ENCODE measurements around the gene PROX1. TPM values are rescaled to one million over a fixed set of nuclear protein-coding genes. Genes with fewer than 3 reads are reported as not detected.

PROX1 gene
- total RNA-seq, 4 donors from 2014 or later: 1.9 to 3.2 (median 2.5) TPM

DNA sequence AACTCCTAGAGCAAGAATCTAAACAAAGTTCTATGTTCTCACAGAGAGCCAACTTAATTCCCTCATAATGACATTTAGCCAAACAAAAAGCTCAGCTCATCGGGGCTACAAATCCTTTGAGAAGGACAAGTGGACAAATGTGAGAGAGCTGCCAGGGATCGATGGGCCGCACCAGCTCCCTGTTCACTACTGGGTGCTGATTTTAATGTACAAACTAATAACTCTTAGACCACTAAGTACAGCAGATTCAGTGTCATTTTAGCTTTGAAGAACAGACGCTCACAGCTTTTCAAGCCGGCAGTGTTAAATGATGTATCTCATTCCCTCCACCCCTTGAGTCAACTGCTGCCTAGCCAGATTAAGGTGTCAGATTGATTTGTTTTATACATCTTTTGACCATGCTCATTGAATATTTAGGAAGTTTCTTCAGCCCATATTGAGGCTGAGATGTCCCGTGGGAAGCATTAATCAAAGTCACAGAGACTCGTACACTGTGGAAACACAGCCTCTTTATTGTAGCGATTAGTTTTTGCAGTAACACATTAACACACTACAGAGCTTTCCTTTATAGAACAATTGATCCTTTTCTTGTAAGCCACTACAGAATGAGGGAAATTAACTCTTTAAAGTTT lies 21.1 kb downstream of the PROX1 start:
- Histone ChIP-seq H3K9me3 (no peaks in the 10 kb centered on the region), H3K4me1 (no peaks in the 10 kb centered on the region), H3K27me3 (peaks cover 11% of the 10 kb centered on the region), H3K36me3 (no peaks in the 10 kb centered on the region), H3K4me3 (no peak overlapping the region), H3K27ac (no peak overlapping the region)
- 41 to 56% methylated on average over 6 to 8 of the region's 8 CpGs for WGBS, 2 donors (ENCODE audit: low coverage in 1 of 2)
- ATAC-seq: no peak
- TF ChIP-seq CTCF (IDR thresholded peaks at IDR 0.05) (no peak), POLR2AphosphoS5 (IDR thresholded peaks at IDR 0.05) (no peak), POLR2A (IDR thresholded peaks at IDR 0.05) (no peak), EP300 (IDR thresholded peaks at IDR 0.05) (no peak)

DNA sequence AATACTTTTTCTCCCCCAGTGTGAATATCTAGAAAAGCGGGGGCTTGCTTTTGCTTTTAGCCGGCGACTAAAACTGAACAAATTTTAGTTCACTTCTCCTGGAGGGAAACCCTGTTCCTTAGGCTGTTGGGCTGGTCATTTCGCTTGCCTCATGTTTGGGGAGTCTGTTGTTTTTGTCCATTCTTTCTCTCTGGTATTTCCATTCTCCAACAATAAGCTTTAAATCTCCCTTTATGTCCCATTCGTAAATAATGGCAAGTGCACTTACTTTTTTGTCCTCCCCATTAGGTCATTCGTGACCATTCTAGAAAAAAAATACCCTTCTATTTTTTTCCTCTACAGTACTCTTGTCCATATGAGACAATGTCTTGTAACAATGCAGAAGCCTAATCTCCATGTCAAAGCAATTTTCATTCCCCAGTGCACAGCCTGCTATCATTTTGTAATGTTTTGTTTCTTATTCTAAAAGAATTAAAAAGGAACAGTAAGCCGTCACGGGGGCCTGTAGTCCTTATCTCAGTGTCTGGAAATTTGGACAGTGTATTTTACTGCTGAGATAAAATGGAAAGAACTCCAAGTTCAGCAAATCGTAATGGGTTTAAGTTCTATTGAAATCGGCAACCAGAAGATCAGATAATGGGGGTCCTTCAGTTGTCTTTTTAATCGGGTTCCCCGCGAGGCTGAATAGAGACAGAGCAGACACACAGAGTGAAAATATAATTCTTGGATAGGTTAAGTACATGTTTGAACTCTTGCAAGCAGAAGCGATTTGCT lies 21.8 kb downstream of the PROX1 start:
- no peak for ATAC-seq
- Histone ChIP-seq H3K9me3 (no peaks in the 10 kb centered on the region), H3K27ac (no peak overlapping the region), H3K36me3 (no peaks in the 10 kb centered on the region), H3K27me3 (peaks cover 11% of the 10 kb centered on the region), H3K4me1 (no peaks in the 10 kb centered on the region), H3K4me3 (no peak overlapping the region)
- WGBS, 2 donors (ENCODE audit: low coverage in 1 of 2): 66 to 87% methylated on average over 13 to 14 of the region's 14 CpGs
- TF ChIP-seq POLR2AphosphoS5 (IDR thresholded peaks at IDR 0.05) (no peak), CTCF (IDR thresholded peaks at IDR 0.05) (no peak), POLR2A (IDR thresholded peaks at IDR 0.05) (no peak), EP300 (IDR thresholded peaks at IDR 0.05) (no peak)

- Histone ChIP-seq H3K36me3 (no peaks in the 10 kb centered on the region), H3K27me3 (peaks cover 11% of the 10 kb centered on the region), H3K4me3 (no peak overlapping the region), H3K27ac (no peak overlapping the region), H3K9me3 (no peaks in the 10 kb centered on the region), H3K4me1 (no peaks in the 10 kb centered on the region)
- ATAC-seq: no peak
- TF ChIP-seq POLR2A (IDR thresholded peaks at IDR 0.05): no peak
- no peak for TF ChIP-seq CTCF (IDR thresholded peaks at IDR 0.05)
- no peak for TF ChIP-seq POLR2AphosphoS5 (IDR thresholded peaks at IDR 0.05)
- 44% methylated on average over 1 of the region's 1 CpG; no CpG with 5 or more reads in 1 of the 2 donors for WGBS, 2 donors (ENCODE audit: low coverage in 1 of 2)
These were observed 22.4 kb downstream of the PROX1 start for GRCh38 chr1:214010197-214010573.

GRCh38 chr1:214010717-214011116 lies 22.9 kb downstream of the PROX1 start:
- H3K4me1 ChIP-seq: no peaks in the 10 kb centered on the region
- peaks cover 11% of the 10 kb centered on the region for H3K27me3 ChIP-seq
- no peaks in the 10 kb centered on the region for H3K9me3 ChIP-seq
- H3K4me3 ChIP-seq: no peak overlapping the region
- H3K36me3 ChIP-seq: no peaks in the 10 kb centered on the region
- no peak for ATAC-seq
- H3K27ac ChIP-seq: no peak overlapping the region
- TF ChIP-seq POLR2AphosphoS5 (IDR thresholded peaks at IDR 0.05) (no peak), EP300 (IDR thresholded peaks at IDR 0.05) (no peak), POLR2A (IDR thresholded peaks at IDR 0.05) (no peak), CTCF (IDR thresholded peaks at IDR 0.05) (no peak)
- WGBS, 2 donors (ENCODE audit: low coverage in 1 of 2): 72 to 100% methylated on average over 1 to 2 of the region's 2 CpGs

- peaks cover 11% of the 10 kb centered on the region for H3K27me3 ChIP-seq
- ATAC-seq: no peak
- no peaks in the 10 kb centered on the region for H3K36me3 ChIP-seq
- H3K4me3 ChIP-seq: no peak overlapping the region
- H3K27ac ChIP-seq: no peak overlapping the region
- TF ChIP-seq POLR2AphosphoS5 (IDR thresholded peaks at IDR 0.05) (no peak), CTCF (IDR thresholded peaks at IDR 0.05) (no peak), EP300 (IDR thresholded peaks at IDR 0.05) (no peak), POLR2A (IDR thresholded peaks at IDR 0.05) (no peak)
- no peaks in the 10 kb centered on the region for H3K4me1 ChIP-seq
- H3K9me3 ChIP-seq: no peaks in the 10 kb centered on the region
- WGBS, 2 donors (ENCODE audit: low coverage in 1 of 2): 39 to 43% methylated on average over 2 of the region's 2 CpGs
These were observed 24.6 kb downstream of the PROX1 start for GRCh38 chr1:214012418-214012817.
